Liver (tissue), 9 donors: ENCODE results near the gene ZNF606. TPM values are rescaled to one million over a fixed set of nuclear protein-coding genes. Genes with fewer than 3 reads are reported as not detected.

ENCODE experiments used
- DNase-seq: peaks from one replicate; pipeline ENCODE4 v3.0.0-alpha.2; 2017; ENCODE audit warnings: low spot score
- H3K27ac ChIP-seq, 2 donors: one replicate each; pipeline ENCODE4 v1.7.0; 2013; ENCODE audit warnings: inconsistent platforms in 2 of 2, low read length in 2 of 2, control low read depth in 1 of 2, low read depth in 1 of 2, mild to moderate bottlenecking in 1 of 2
- H3K27me3 ChIP-seq, 4 donors: one replicate each; pipeline versions ENCODE4 v1.6.1 to v1.7.0; 2013; ENCODE audit warnings: low read length in 3 of 4, inconsistent platforms in 1 of 4, mild to moderate bottlenecking in 1 of 4, moderate library complexity in 1 of 4; ENCODE audit not compliant: control insufficient read depth in 4 of 4, insufficient read depth in 4 of 4
- H3K36me3 ChIP-seq, 4 donors: one replicate each; pipeline versions ENCODE4 v1.6.1 to v1.7.0; 2013; ENCODE audit warnings: low read length in 3 of 4, mild to moderate bottlenecking in 3 of 4, low read depth in 1 of 4, moderate library complexity in 1 of 4; ENCODE audit not compliant: control insufficient read depth in 4 of 4, insufficient read depth in 3 of 4
- H3K4me1 ChIP-seq, 4 donors: one replicate each; pipeline versions ENCODE4 v1.6.1 to v1.7.0; 2013; ENCODE audit warnings: low read length in 3 of 4, mild to moderate bottlenecking in 3 of 4, moderate library complexity in 1 of 4; ENCODE audit not compliant: control insufficient read depth in 4 of 4, insufficient read depth in 4 of 4
- H3K4me3 ChIP-seq, 3 donors: one replicate each; pipeline versions ENCODE4 v1.6.1 to v1.7.0; 2013; ENCODE audit warnings: low read length in 3 of 3, control low read depth in 1 of 3, low read depth in 1 of 3, mild to moderate bottlenecking in 1 of 3
- H3K9ac ChIP-seq, 2 donors: one replicate each; pipeline ENCODE4 v1.7.0; 2013; ENCODE audit warnings: low read length in 2 of 2, mild to moderate bottlenecking in 2 of 2, moderate library complexity in 2 of 2, control low read depth in 1 of 2, low read depth in 1 of 2
- H3K9me3 ChIP-seq, 4 donors: one replicate each; pipeline versions ENCODE4 v1.6.1 to v1.7.0; 2013; ENCODE audit warnings: low read length in 3 of 4; ENCODE audit not compliant: control insufficient read depth in 4 of 4
- EGR1 ChIP-seq, 2 donors: IDR thresholded peaks; 2 replicates each; pipeline ENCODE4 v1.6.1; 2016 to 2018; ENCODE audit warnings: antibody characterized with exemption in 2 of 2, low read depth in 2 of 2
- FOXA2 ChIP-seq: IDR thresholded peaks from 2 replicates; pipeline ENCODE4 v1.6.1; 2016; ENCODE audit warnings: antibody characterized with exemption
- GABPA ChIP-seq, 2 donors: IDR thresholded peaks in 1 of 2; conservative IDR thresholded peaks in 1 of 2; 2 replicates each; pipeline ENCODE4 v1.6.1; 2016; ENCODE audit warnings: antibody characterized with exemption in 2 of 2, mild to moderate bottlenecking in 1 of 2, moderate library complexity in 1 of 2
- HNF4A ChIP-seq, 2 donors: conservative IDR thresholded peaks; 2 replicates each; pipeline ENCODE4 v1.6.1; 2016; ENCODE audit warnings: antibody characterized with exemption in 2 of 2, mild to moderate bottlenecking in 2 of 2
- HNF4G ChIP-seq: IDR thresholded peaks from 2 replicates; pipeline ENCODE4 v1.6.1; 2016; ENCODE audit warnings: antibody characterized with exemption
- JUND ChIP-seq, 2 donors: IDR thresholded peaks; 2 replicates each; pipeline ENCODE4 v1.6.1; 2016; ENCODE audit warnings: antibody characterized with exemption in 2 of 2
- NR2F2 ChIP-seq: IDR thresholded peaks from 2 replicates; pipeline ENCODE4 v1.6.1; 2016; ENCODE audit warnings: antibody characterized with exemption
- RAD21 ChIP-seq, 2 donors: IDR thresholded peaks; 2 replicates each; pipeline ENCODE4 v1.6.1; 2016; ENCODE audit warnings: antibody characterized with exemption in 2 of 2, mild to moderate bottlenecking in 2 of 2
- RXRA ChIP-seq, 2 donors: IDR thresholded peaks; 2 replicates each; pipeline ENCODE4 v1.6.1; 2017 to 2018; ENCODE audit warnings: antibody characterized with exemption in 2 of 2, mild to moderate bottlenecking in 1 of 2
- SP1 ChIP-seq: IDR thresholded peaks from 2 replicates; pipeline ENCODE4 v1.6.1; 2018; ENCODE audit warnings: antibody characterized with exemption, mild to moderate bottlenecking
- TAF1 ChIP-seq: conservative IDR thresholded peaks from 2 replicates; pipeline ENCODE4 v1.6.1; 2016; ENCODE audit warnings: antibody characterized with exemption, mild to moderate bottlenecking
- YY1 ChIP-seq: IDR thresholded peaks from 2 replicates; pipeline ENCODE4 v1.6.1; 2016; ENCODE audit warnings: antibody characterized with exemption, mild to moderate bottlenecking
- WGBS: extraction: QIAGEN DNeasy Blood & Tissue Kit; methylation state at CpG from one replicate; pipeline ENCODE4 v1.1.7; 2013; 5-methylcytosine and 5-hydroxymethylcytosine counted together
- polyA plus RNA-seq, 2 donors: library from polyadenylated mRNA; stranded (reverse) in 1 of 2; unstranded in 1 of 2; fragments of 200-250 nt in 1 of 2; fragments of >200 nt in 1 of 2; fragmentation: Nextera tagmentation in 1 of 2; extraction: Ambion mirVana in 1 of 2; gene quantifications; one replicate each; pipeline versions ENCODE4 v1.2.1 to v1.2.3, GENCODE V29; 2013 to 2015
- total RNA-seq, 2 donors: library from RNA; depleted of rRNA; stranded (reverse); fragments of >200 nt; gene quantifications; one replicate each; pipeline ENCODE4 v1.2.3, GENCODE V29; 2014
- TF ChIP-seq, protein P1 (sequence below): fragments of 150-350 bp; IDR thresholded peaks from 2 replicates; pipeline ENCODE4 v1.5.1; 2017; ENCODE audit warnings: improper control_type of control experiment, low read depth, low read length; ENCODE audit not compliant: missing input control
- TF ChIP-seq, protein P2 (sequence below): IDR thresholded peaks from 2 replicates; pipeline ENCODE4 v1.6.1; 2016; ENCODE audit warnings: antibody characterized with exemption
- TF ChIP-seq, protein P3 (sequence below): IDR thresholded peaks from 2 replicates; pipeline ENCODE4 v1.6.1; 2016; ENCODE audit warnings: antibody characterized with exemption
- TF ChIP-seq, protein P4 (sequence below): IDR thresholded peaks from 2 replicates; pipeline ENCODE4 v1.6.1; 2016; ENCODE audit warnings: antibody characterized with exemption
- TF ChIP-seq, protein P5 (sequence below): IDR thresholded peaks from 2 replicates; pipeline ENCODE4 v1.6.1; 2016; ENCODE audit warnings: antibody characterized with exemption, mild to moderate bottlenecking
- donor health status: healthy.
- donor health status: healthy.
- donor health status: healthy.
- donor health status: healthy.
- donor health status: healthy.

Gene ZNF606
- total and polyA plus RNA-seq, 4 donors = 3.2 to 12.8 (median 6.6) TPM

DNA sequence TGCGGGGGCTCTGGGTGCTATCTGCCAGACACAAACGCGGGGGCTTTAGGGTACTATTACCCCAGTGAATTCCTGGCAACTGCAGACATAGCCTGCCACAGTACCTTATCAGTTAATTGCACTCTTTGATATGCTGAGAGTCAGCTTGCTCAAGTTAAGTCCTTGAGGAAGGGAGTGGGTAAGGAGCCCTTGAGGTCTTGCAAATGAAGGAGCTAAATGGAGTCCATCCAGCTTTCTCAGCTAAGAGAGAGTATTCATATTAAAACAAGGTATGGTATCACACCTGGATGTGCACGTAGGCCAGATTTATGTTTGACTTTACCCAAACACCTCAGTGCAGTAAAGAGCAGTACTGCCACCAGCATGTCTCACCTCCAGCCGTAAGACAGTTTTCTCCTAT, 11.5 kb upstream of the ZNF606 start:
- peaks cover 24 to 51% (median 48%) of the 10 kb centered on the region in 4 donors for H3K9me3 ChIP-seq
- TF ChIP-seq RXRA (IDR thresholded peaks at IDR 0.05) (no peak), EGR1 (IDR thresholded peaks at IDR 0.05; ENCODE audit: low read depth in 2 of 2) (no peak), FOXA2 (no peak), HNF4G (no peak), TAF1 (no peak), YY1 (no peak), GABPA (IDR thresholded peaks at IDR 0.05 in 1 of 2, conservative IDR thresholded peaks at IDR 0.05 in 1 of 2) (no peak), HNF4A (conservative IDR thresholded peaks at IDR 0.05) (no peak), JUND (IDR thresholded peaks at IDR 0.05) (no peak), NR2F2 (no peak), RAD21 (IDR thresholded peaks at IDR 0.05) (no peak), SP1 (no peak)
- TF ChIP-seq, protein P1, sequence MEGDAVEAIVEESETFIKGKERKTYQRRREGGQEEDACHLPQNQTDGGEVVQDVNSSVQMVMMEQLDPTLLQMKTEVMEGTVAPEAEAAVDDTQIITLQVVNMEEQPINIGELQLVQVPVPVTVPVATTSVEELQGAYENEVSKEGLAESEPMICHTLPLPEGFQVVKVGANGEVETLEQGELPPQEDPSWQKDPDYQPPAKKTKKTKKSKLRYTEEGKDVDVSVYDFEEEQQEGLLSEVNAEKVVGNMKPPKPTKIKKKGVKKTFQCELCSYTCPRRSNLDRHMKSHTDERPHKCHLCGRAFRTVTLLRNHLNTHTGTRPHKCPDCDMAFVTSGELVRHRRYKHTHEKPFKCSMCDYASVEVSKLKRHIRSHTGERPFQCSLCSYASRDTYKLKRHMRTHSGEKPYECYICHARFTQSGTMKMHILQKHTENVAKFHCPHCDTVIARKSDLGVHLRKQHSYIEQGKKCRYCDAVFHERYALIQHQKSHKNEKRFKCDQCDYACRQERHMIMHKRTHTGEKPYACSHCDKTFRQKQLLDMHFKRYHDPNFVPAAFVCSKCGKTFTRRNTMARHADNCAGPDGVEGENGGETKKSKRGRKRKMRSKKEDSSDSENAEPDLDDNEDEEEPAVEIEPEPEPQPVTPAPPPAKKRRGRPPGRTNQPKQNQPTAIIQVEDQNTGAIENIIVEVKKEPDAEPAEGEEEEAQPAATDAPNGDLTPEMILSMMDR = no peak
- TF ChIP-seq, protein P2, sequence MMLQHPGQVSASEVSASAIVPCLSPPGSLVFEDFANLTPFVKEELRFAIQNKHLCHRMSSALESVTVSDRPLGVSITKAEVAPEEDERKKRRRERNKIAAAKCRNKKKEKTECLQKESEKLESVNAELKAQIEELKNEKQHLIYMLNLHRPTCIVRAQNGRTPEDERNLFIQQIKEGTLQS = no peak
- TF ChIP-seq, protein P3, sequence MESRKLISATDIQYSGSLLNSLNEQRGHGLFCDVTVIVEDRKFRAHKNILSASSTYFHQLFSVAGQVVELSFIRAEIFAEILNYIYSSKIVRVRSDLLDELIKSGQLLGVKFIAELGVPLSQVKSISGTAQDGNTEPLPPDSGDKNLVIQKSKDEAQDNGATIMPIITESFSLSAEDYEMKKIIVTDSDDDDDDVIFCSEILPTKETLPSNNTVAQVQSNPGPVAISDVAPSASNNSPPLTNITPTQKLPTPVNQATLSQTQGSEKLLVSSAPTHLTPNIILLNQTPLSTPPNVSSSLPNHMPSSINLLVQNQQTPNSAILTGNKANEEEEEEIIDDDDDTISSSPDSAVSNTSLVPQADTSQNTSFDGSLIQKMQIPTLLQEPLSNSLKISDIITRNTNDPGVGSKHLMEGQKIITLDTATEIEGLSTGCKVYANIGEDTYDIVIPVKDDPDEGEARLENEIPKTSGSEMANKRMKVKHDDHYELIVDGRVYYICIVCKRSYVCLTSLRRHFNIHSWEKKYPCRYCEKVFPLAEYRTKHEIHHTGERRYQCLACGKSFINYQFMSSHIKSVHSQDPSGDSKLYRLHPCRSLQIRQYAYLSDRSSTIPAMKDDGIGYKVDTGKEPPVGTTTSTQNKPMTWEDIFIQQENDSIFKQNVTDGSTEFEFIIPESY = no peak
- TF ChIP-seq, protein P4, sequence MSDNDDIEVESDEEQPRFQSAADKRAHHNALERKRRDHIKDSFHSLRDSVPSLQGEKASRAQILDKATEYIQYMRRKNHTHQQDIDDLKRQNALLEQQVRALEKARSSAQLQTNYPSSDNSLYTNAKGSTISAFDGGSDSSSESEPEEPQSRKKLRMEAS = no peak
- TF ChIP-seq, protein P5, sequence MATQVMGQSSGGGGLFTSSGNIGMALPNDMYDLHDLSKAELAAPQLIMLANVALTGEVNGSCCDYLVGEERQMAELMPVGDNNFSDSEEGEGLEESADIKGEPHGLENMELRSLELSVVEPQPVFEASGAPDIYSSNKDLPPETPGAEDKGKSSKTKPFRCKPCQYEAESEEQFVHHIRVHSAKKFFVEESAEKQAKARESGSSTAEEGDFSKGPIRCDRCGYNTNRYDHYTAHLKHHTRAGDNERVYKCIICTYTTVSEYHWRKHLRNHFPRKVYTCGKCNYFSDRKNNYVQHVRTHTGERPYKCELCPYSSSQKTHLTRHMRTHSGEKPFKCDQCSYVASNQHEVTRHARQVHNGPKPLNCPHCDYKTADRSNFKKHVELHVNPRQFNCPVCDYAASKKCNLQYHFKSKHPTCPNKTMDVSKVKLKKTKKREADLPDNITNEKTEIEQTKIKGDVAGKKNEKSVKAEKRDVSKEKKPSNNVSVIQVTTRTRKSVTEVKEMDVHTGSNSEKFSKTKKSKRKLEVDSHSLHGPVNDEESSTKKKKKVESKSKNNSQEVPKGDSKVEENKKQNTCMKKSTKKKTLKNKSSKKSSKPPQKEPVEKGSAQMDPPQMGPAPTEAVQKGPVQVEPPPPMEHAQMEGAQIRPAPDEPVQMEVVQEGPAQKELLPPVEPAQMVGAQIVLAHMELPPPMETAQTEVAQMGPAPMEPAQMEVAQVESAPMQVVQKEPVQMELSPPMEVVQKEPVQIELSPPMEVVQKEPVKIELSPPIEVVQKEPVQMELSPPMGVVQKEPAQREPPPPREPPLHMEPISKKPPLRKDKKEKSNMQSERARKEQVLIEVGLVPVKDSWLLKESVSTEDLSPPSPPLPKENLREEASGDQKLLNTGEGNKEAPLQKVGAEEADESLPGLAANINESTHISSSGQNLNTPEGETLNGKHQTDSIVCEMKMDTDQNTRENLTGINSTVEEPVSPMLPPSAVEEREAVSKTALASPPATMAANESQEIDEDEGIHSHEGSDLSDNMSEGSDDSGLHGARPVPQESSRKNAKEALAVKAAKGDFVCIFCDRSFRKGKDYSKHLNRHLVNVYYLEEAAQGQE = no peak
- WGBS = 34% methylated on average over 5 of the region's 5 CpGs
- H3K27me3 ChIP-seq = no peaks in the 10 kb centered on the region
- no peak for DNase-seq
- peaks cover 0 to 3% (median 0%) of the 10 kb centered on the region in 4 donors for H3K36me3 ChIP-seq
- peak overlapping the region in 2 of 3 donors; percentile 16 to 18 for H3K4me3 ChIP-seq
- no peaks in the 10 kb centered on the region for H3K4me1 ChIP-seq
- H3K9ac ChIP-seq = no peak overlapping the region
- no peak overlapping the region for H3K27ac ChIP-seq

DNA sequence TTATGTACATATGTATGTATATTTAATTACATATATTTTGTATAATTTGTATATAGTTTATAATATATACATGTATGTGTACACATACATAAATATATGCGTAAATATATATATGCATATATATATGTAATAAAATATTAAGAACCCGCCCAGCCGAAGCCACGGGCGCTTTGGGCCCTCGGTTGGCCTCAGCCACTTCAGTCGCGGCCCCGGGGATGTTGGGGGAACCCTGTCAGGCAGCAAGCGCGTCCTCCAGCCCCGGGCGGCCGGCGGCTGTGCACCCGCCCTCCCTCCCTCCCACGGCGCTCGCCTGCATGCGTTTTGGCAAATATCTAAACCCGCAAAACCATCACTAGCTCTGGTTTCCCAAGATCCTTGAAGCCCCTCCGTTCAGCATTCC, 7.9 kb upstream of the ZNF606 start:
- peaks cover 30 to 68% (median 59%) of the 10 kb centered on the region in 4 donors for H3K9me3 ChIP-seq
- TF ChIP-seq, protein P1 = no peak
- no peak overlapping the region for H3K27ac ChIP-seq
- DNase-seq = no peak
- peaks cover 2 to 15% (median 13%) of the 10 kb centered on the region in 4 donors for H3K36me3 ChIP-seq
- H3K4me3 ChIP-seq = no peak overlapping the region
- no peaks in the 10 kb centered on the region for H3K27me3 ChIP-seq
- H3K4me1 ChIP-seq = no peaks in the 10 kb centered on the region
- no peak overlapping the region for H3K9ac ChIP-seq
- WGBS = 76% methylated on average over 22 of the region's 22 CpGs
